ENCODE results near the gene U2SURP.

- no peak for TF ChIP-seq GATA2 (IDR thresholded peaks at IDR 0.05; ENCODE audit: low read depth, low read length)
- TF ChIP-seq GATA3 (IDR thresholded peaks at IDR 0.05; ENCODE audit: low read depth, low read length), result no peak
Measured at GRCh38 chr3:142975316-142975995, 25.9 kb upstream of the U2SURP start.
